GM18867 (cell line): ENCODE measurements around the gene DGKD.

ENCODE experiments used
- ATAC-seq: cut with Tn5 transposase; IDR thresholded peaks from one replicate; pipeline ENCODE4 v1.9.1; 2021; ENCODE audit warnings: mild to moderate bottlenecking, moderate library complexity; ENCODE audit not compliant: unreplicated experiment

Gene DGKD

GRCh38 chr2:233455491-233455890 is 101.2 kb downstream of the DGKD start:
- no peak for ATAC-seq

- ATAC-seq = no peak
Measured at GRCh38 chr2:233456111-233456510, 101.8 kb downstream of the DGKD start.

GRCh38 chr2:233456934-233457333 is 102.6 kb downstream of the DGKD start:
- ATAC-seq = no peak

GRCh38 chr2:233457356-233457755 is 103.1 kb downstream of the DGKD start:
- ATAC-seq = no peak

GRCh38 chr2:233458031-233458610 is 103.8 kb downstream of the DGKD start:
- ATAC-seq = no peak

- no peak for ATAC-seq
Measured at GRCh38 chr2:233458826-233459225, 104.5 kb downstream of the DGKD start.

GRCh38 chr2:233459426-233459825 is 105.1 kb downstream of the DGKD start:
- no peak for ATAC-seq

- no peak for ATAC-seq
Measured at GRCh38 chr2:233460726-233461441, 106.6 kb downstream of the DGKD start.

GRCh38 chr2:233461481-233461891 is 107.2 kb downstream of the DGKD start:
- ATAC-seq = no peak

GRCh38 chr2:233462202-233462785 is 108.0 kb downstream of the DGKD start:
- ATAC-seq = no peak

- no peak for ATAC-seq
Measured at GRCh38 chr2:233462826-233463470, 108.7 kb downstream of the DGKD start.

- ATAC-seq = no peak
Measured at GRCh38 chr2:233463586-233463985, 109.3 kb downstream of the DGKD start.

GRCh38 chr2:233464056-233464455 is 109.8 kb downstream of the DGKD start:
- no peak for ATAC-seq

- no peak for ATAC-seq
Measured at GRCh38 chr2:233464531-233465240, 110.4 kb downstream of the DGKD start.

- ATAC-seq = no peak
Measured at GRCh38 chr2:233466991-233467603, 112.8 kb downstream of the DGKD start.

- ATAC-seq = no peak
Measured at GRCh38 chr2:233468047-233468740, 113.9 kb downstream of the DGKD start.

- no peak for ATAC-seq
Measured at GRCh38 chr2:233468741-233469110, 114.4 kb downstream of the DGKD start.

GRCh38 chr2:233469261-233470010 is 115.1 kb downstream of the DGKD start:
- ATAC-seq = no peak

GRCh38 chr2:233470011-233470687 is 115.9 kb downstream of the DGKD start:
- ATAC-seq = no peak
